ENCODE data around the gene SBF1.

Gene SBF1

GRCh38 chr22:50408311-50408710 is 66.5 kb downstream of the SBF1 start:
- no peak overlapping the region for H3K4me3 ChIP-seq (ENCODE audit: low read depth, low read length)
- TF ChIP-seq CTCF (IDR thresholded peaks at IDR 0.05; ENCODE audit: borderline replicate concordance, insufficient read depth, low read depth, low read length): no peak

- no peak for TF ChIP-seq CTCF (IDR thresholded peaks at IDR 0.05; ENCODE audit: borderline replicate concordance, insufficient read depth, low read depth, low read length)
- H3K4me3 ChIP-seq (ENCODE audit: low read depth, low read length): no peak overlapping the region
Observed at GRCh38 chr22:50406416-50407170, 68.2 kb downstream of the SBF1 start.

GRCh38 chr22:50403701-50404101 is 71.1 kb downstream of the SBF1 start:
- H3K4me3 ChIP-seq (ENCODE audit: low read depth, low read length): no peak overlapping the region
- TF ChIP-seq CTCF (IDR thresholded peaks at IDR 0.05; ENCODE audit: borderline replicate concordance, insufficient read depth, low read depth, low read length): no peak

GRCh38 chr22:50401907-50402306 is 72.9 kb downstream of the SBF1 start:
- TF ChIP-seq CTCF (IDR thresholded peaks at IDR 0.05; ENCODE audit: borderline replicate concordance, insufficient read depth, low read depth, low read length): no peak
- no peak overlapping the region for H3K4me3 ChIP-seq (ENCODE audit: low read depth, low read length)

GRCh38 chr22:50400931-50401330 is 73.9 kb downstream of the SBF1 start:
- no peak for TF ChIP-seq CTCF (IDR thresholded peaks at IDR 0.05; ENCODE audit: borderline replicate concordance, insufficient read depth, low read depth, low read length)
- no peak overlapping the region for H3K4me3 ChIP-seq (ENCODE audit: low read depth, low read length)

- no peak overlapping the region for H3K4me3 ChIP-seq (ENCODE audit: low read depth, low read length)
- no peak for TF ChIP-seq CTCF (IDR thresholded peaks at IDR 0.05; ENCODE audit: borderline replicate concordance, insufficient read depth, low read depth, low read length)
Observed at GRCh38 chr22:50400406-50400805, 74.4 kb downstream of the SBF1 start.

GRCh38 chr22:50399751-50400331 is 75.0 kb downstream of the SBF1 start:
- TF ChIP-seq CTCF (IDR thresholded peaks at IDR 0.05; ENCODE audit: borderline replicate concordance, insufficient read depth, low read depth, low read length): peak; percentile 51; the same call in 1 of the 2 replicates

More at GRCh38 chr22:50399751-50400331, 75.0 kb downstream of the SBF1 start:
- no peak overlapping the region for H3K4me3 ChIP-seq (ENCODE audit: low read depth, low read length)

All from GM12875 (cell line).